HepG2 (cell line): ENCODE results near the gene TBC1D16. TPM values are rescaled to one million over a fixed set of nuclear protein-coding genes. Genes with fewer than 3 reads are reported as not detected.

Experiments used
- ATF7 ChIP-seq, 2 experiments: fragments of 450-650 bp in 1 of 2; sonication (generic) in 1 of 2; formaldehyde crosslinking in 1 of 2; IDR thresholded peaks; 2 replicates each; pipeline versions ENCODE4 v1.4.0 to v1.6.1; 2016 to 2020; ENCODE audit warnings: antibody characterized with exemption in 1 of 2, mild to moderate bottlenecking in 1 of 2, missing genetic modification reagents in 1 of 2
- BORCS8-MEF2B ChIP-seq: sonication (generic); formaldehyde crosslinking; IDR thresholded peaks from 2 replicates; pipeline ENCODE4 v1.8.0; 2022; ENCODE audit warnings: mild to moderate bottlenecking, missing genetic modification reagents
- CHCHD3 ChIP-seq: sonication (generic); formaldehyde crosslinking; IDR thresholded peaks from 2 replicates; pipeline ENCODE4 v1.8.0; 2022; ENCODE audit warnings: mild to moderate bottlenecking, missing genetic modification reagents, moderate library complexity
- DMAP1 ChIP-seq: IDR thresholded peaks from 2 replicates; pipeline ENCODE4 v1.6.1; 2016
- ERF ChIP-seq: IDR thresholded peaks from 2 replicates; pipeline ENCODE4 v1.6.1; 2018; ENCODE audit warnings: missing biosample characterization, missing genetic modification reagents
- HNRNPL ChIP-seq: fragments of 200-400 bp; formaldehyde crosslinking; IDR thresholded peaks from 2 replicates; pipeline ENCODE4 v1.6.1; 2017; ENCODE audit warnings: mild to moderate bottlenecking, low read depth, low read length
- KDM4B ChIP-seq: sonication (generic); formaldehyde crosslinking; IDR thresholded peaks from 2 replicates; pipeline ENCODE4 v1.4.0; 2020; ENCODE audit warnings: missing genetic modification reagents
- ZNF350 ChIP-seq: sonication (generic); formaldehyde crosslinking; IDR thresholded peaks from 2 replicates; pipeline ENCODE4 v1.4.0; 2020; ENCODE audit warnings: mild to moderate bottlenecking, low read depth, missing genetic modification reagents, borderline replicate concordance
- ZNF530 ChIP-seq: sonication (generic); formaldehyde crosslinking; IDR thresholded peaks from 2 replicates; pipeline ENCODE4 v1.5.0; 2020; ENCODE audit warnings: low read depth, mild to moderate bottlenecking, missing genetic modification reagents
- polyA plus RNA-seq, 8 experiments: library from polyadenylated mRNA; depleted of rRNA in 3 of 8; stranded (reverse) in 7 of 8; unstranded in 1 of 8; fragments of >200 nt; fragmentation: Illumina TruSeq in 4 of 8; extraction: Trizol in 4 of 8; gene quantifications; 2 replicates each; pipeline versions ENCODE4 v1.2.1 to v1.2.3, GENCODE V29; 2011 to 2016; ENCODE audit warnings: low read depth in 4 of 8, missing spikeins in 1 of 8, mixed read lengths in 1 of 8; ENCODE audit not compliant: insufficient read depth in 1 of 8
- total RNA-seq, 5 experiments: library from RNA; depleted of rRNA; stranded (reverse); fragments of >200 nt; fragmentation: Illumina TruSeq; extraction: Trizol; gene quantifications; 2 replicates each; pipeline ENCODE4 v1.2.3, GENCODE V29; 2016; ENCODE audit warnings: low read depth in 1 of 5
- TF ChIP-seq, protein P1 (sequence below): sonication (generic); formaldehyde crosslinking; IDR thresholded peaks from 2 replicates; pipeline ENCODE4 v1.8.0; 2022; ENCODE audit warnings: missing genetic modification reagents, mild to moderate bottlenecking, borderline replicate concordance
- TF ChIP-seq, protein P2 (sequence below): sonication (generic); formaldehyde crosslinking; IDR thresholded peaks from 2 replicates; pipeline ENCODE4 v1.5.1; 2020; ENCODE audit warnings: missing genetic modification reagents, mild to moderate bottlenecking, borderline replicate concordance
- TF ChIP-seq, protein P3 (sequence below): sonication (generic); formaldehyde crosslinking; IDR thresholded peaks from 2 replicates; pipeline ENCODE4 v1.4.0; 2020; ENCODE audit warnings: mild to moderate bottlenecking, missing genetic modification reagents
- TF ChIP-seq, protein P4 (sequence below): sonication (generic); formaldehyde crosslinking; conservative IDR thresholded peaks from 2 replicates; pipeline ENCODE4 v1.4.0; 2020; ENCODE audit warnings: missing genetic modification reagents
- TF ChIP-seq, protein P5 (sequence below): sonication (generic); formaldehyde crosslinking; IDR thresholded peaks from 2 replicates; pipeline ENCODE4 v1.4.0; 2020; ENCODE audit warnings: low read depth, mild to moderate bottlenecking, missing genetic modification reagents

The TBC1D16 gene
- total and polyA plus RNA-seq, 2 of the 13 experiments (the other 11 are each of a cell fraction or from before 2014, with no cell fraction given): 14.9 to 24.9 TPM

DNA sequence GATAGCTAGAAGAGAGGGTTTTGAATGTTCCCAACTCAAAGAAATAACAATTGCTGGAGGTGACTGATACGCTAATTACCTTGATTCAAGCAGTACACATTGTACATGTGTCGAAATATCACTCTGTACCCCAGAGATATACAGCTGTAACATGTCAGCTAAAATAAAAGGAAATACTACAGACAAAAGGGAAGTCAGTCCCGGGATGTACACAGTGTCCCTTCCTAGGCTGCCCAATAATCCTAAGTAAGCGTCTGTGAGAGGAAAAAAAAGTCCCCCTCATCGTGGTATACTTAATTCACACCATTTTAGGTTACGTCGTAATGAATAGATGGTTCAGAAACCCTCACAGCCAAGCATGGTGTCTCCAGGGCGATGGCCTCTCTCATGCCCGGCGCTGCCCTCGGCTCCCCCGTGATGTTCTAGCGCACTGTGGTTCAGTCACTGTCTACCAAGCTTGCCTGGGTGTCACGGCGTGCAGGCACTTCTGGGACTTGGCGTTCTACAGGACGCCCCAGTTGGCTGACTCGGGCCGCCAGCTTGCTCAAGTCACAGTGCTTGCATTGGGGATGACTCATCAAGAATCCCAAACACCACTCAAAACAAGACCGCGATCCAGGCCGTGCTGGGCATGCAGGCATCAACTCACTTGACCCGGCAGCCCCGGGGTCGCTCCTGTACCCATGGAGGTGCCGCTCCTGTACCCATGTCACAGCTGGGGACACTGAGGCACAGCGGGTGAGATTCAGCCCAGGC is 28.3 kb upstream of the TBC1D16 start (continued):
- TF ChIP-seq, protein P1, sequence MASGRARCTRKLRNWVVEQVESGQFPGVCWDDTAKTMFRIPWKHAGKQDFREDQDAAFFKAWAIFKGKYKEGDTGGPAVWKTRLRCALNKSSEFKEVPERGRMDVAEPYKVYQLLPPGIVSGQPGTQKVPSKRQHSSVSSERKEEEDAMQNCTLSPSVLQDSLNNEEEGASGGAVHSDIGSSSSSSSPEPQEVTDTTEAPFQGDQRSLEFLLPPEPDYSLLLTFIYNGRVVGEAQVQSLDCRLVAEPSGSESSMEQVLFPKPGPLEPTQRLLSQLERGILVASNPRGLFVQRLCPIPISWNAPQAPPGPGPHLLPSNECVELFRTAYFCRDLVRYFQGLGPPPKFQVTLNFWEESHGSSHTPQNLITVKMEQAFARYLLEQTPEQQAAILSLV (CRISPR knock-in tag): no peak
- TF ChIP-seq ZNF350 (0 out of 2 replicates have a peak, but pooled peaks have one; percentile 37), KDM4B (CRISPR knock-in tag) (no peak), DMAP1 (CRISPR knock-in tag) (0 out of 2 replicates have a peak, but pooled peaks have one; percentile 32), CHCHD3 (CRISPR knock-in tag) (no peak), ATF7 (IDR thresholded peaks at IDR 0.05) (no peak), ATF7 (CRISPR knock-in tag; IDR thresholded peaks at IDR 0.05) (no peak), ERF (CRISPR knock-in tag) (0 out of 2 replicates have a peak, but pooled peaks have one; percentile 23), ZNF530 (CRISPR knock-in tag) (no peak), BORCS8-MEF2B (CRISPR knock-in tag) (no peak), HNRNPL (peak; percentile 86)
- TF ChIP-seq, protein P2, sequence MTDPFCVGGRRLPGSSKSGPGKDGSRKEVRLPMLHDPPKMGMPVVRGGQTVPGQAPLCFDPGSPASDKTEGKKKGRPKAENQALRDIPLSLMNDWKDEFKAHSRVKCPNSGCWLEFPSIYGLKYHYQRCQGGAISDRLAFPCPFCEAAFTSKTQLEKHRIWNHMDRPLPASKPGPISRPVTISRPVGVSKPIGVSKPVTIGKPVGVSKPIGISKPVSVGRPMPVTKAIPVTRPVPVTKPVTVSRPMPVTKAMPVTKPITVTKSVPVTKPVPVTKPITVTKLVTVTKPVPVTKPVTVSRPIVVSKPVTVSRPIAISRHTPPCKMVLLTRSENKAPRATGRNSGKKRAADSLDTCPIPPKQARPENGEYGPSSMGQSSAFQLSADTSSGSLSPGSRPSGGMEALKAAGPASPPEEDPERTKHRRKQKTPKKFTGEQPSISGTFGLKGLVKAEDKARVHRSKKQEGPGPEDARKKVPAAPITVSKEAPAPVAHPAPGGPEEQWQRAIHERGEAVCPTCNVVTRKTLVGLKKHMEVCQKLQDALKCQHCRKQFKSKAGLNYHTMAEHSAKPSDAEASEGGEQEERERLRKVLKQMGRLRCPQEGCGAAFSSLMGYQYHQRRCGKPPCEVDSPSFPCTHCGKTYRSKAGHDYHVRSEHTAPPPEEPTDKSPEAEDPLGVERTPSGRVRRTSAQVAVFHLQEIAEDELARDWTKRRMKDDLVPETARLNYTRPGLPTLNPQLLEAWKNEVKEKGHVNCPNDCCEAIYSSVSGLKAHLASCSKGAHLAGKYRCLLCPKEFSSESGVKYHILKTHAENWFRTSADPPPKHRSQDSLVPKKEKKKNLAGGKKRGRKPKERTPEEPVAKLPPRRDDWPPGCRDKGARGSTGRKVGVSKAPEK (CRISPR knock-in tag): no peak
- TF ChIP-seq, protein P3, sequence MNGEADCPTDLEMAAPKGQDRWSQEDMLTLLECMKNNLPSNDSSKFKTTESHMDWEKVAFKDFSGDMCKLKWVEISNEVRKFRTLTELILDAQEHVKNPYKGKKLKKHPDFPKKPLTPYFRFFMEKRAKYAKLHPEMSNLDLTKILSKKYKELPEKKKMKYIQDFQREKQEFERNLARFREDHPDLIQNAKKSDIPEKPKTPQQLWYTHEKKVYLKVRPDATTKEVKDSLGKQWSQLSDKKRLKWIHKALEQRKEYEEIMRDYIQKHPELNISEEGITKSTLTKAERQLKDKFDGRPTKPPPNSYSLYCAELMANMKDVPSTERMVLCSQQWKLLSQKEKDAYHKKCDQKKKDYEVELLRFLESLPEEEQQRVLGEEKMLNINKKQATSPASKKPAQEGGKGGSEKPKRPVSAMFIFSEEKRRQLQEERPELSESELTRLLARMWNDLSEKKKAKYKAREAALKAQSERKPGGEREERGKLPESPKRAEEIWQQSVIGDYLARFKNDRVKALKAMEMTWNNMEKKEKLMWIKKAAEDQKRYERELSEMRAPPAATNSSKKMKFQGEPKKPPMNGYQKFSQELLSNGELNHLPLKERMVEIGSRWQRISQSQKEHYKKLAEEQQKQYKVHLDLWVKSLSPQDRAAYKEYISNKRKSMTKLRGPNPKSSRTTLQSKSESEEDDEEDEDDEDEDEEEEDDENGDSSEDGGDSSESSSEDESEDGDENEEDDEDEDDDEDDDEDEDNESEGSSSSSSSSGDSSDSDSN (CRISPR knock-in tag): peak; percentile 56; the same call in 1 of the 2 replicates
- TF ChIP-seq, protein P4, sequence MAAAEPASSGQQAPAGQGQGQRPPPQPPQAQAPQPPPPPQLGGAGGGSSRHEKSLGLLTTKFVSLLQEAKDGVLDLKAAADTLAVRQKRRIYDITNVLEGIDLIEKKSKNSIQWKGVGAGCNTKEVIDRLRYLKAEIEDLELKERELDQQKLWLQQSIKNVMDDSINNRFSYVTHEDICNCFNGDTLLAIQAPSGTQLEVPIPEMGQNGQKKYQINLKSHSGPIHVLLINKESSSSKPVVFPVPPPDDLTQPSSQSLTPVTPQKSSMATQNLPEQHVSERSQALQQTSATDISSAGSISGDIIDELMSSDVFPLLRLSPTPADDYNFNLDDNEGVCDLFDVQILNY (CRISPR knock-in tag): no peak
- TF ChIP-seq, protein P5, sequence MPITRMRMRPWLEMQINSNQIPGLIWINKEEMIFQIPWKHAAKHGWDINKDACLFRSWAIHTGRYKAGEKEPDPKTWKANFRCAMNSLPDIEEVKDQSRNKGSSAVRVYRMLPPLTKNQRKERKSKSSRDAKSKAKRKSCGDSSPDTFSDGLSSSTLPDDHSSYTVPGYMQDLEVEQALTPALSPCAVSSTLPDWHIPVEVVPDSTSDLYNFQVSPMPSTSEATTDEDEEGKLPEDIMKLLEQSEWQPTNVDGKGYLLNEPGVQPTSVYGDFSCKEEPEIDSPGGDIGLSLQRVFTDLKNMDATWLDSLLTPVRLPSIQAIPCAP (CRISPR knock-in tag): no peak
